ENCODE measurements around the gene CSF3. TPM values are rescaled to one million over a fixed set of nuclear protein-coding genes. Genes with fewer than 3 reads are reported as not detected.

Gene CSF3
- not detected for total RNA-seq
- not detected for polyA plus RNA-seq (2013, experiment 1 of 2)
- polyA plus RNA-seq (2013, experiment 2 of 2) = 0.07 TPM
- 0 to 0.29 (median 0) reads per million in 172 experiments for total RNA-seq

GRCh38 chr17:40015005-40015997 lies at the start of gene CSF3:
Gene CSF3, plus strand, starts transcription at chr17:40015440. Its CDS starts 35 bp downstream, at chr17:40015475.
- ChIA-PET CTCF (interaction anchor here (1.0 kb wide), 1 partner anchor 98 kb away, joined by 6 read pairs; no protein-coding TSS in a partner anchor), POLR2A (interaction anchor here (0.6 to 0.8 kb wide), 2 partner anchors 11 to 285 kb away, joined by 3 read pairs; no protein-coding TSS in a partner anchor)
- peaks cover 17% of the 10 kb centered on the region for H3K36me3 ChIP-seq (ENCODE audit: insufficient read depth, low read length)
- peaks cover 9% of the 10 kb centered on the region for H3K4me1 Mint-ChIP-seq (ENCODE audit: low read depth)
- H3K27ac Mint-ChIP-seq = no peak within 1 kb of the TSS
- no peak within 1 kb of the TSS for H3K27ac ChIP-seq (ENCODE audit: low read depth in 1 of 2, low read length in 2 of 2)
- no peaks in the 10 kb centered on the region for H3K9me3 ChIP-seq (ENCODE audit: control insufficient read depth in 1 of 2, insufficient read depth in 1 of 2, low read length in 2 of 2)
- H3K4me1 ChIP-seq (ENCODE audit: insufficient read depth, low read length) = peaks cover 8% of the 10 kb centered on the region
- H3K4me3 ChIP-seq (ENCODE audit: low read length) = no peak within 1 kb of the TSS
- H3K9me3 Mint-ChIP-seq = no peaks in the 10 kb centered on the region
- TF ChIP-seq, protein P1, sequence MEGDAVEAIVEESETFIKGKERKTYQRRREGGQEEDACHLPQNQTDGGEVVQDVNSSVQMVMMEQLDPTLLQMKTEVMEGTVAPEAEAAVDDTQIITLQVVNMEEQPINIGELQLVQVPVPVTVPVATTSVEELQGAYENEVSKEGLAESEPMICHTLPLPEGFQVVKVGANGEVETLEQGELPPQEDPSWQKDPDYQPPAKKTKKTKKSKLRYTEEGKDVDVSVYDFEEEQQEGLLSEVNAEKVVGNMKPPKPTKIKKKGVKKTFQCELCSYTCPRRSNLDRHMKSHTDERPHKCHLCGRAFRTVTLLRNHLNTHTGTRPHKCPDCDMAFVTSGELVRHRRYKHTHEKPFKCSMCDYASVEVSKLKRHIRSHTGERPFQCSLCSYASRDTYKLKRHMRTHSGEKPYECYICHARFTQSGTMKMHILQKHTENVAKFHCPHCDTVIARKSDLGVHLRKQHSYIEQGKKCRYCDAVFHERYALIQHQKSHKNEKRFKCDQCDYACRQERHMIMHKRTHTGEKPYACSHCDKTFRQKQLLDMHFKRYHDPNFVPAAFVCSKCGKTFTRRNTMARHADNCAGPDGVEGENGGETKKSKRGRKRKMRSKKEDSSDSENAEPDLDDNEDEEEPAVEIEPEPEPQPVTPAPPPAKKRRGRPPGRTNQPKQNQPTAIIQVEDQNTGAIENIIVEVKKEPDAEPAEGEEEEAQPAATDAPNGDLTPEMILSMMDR (IDR thresholded peaks at IDR 0.05) = no peak
- H3K36me3 Mint-ChIP-seq (ENCODE audit: low read depth) = peaks cover 7% of the 10 kb centered on the region
- no peak for ATAC-seq (ENCODE audit: poor library complexity)
- no peaks in the 10 kb centered on the region for H3K27me3 ChIP-seq (ENCODE audit: control insufficient read depth in 1 of 2, insufficient read depth in 2 of 2, low read length in 2 of 2)
- no peaks in the 10 kb centered on the region for H3K27me3 Mint-ChIP-seq
- no peak for DNase-seq
- intact Hi-C loops (cut with DNase I, micrococcal nuclease) = loop anchor here in 1 of 2 experiments (2.0 kb wide), 1 partner anchor 276 kb away; no protein-coding TSS in a partner anchor
- no peak within 1 kb of the TSS for H3K4me3 Mint-ChIP-seq

- DNase-seq = no peak
- H3K9me3 Mint-ChIP-seq = no peaks in the 10 kb centered on the region
- H3K4me1 ChIP-seq (ENCODE audit: insufficient read depth, low read length) = peaks cover 33% of the 10 kb centered on the region
- H3K9me3 ChIP-seq (ENCODE audit: control insufficient read depth in 1 of 2, insufficient read depth in 1 of 2, low read length in 2 of 2) = no peaks in the 10 kb centered on the region
- H3K36me3 ChIP-seq (ENCODE audit: insufficient read depth, low read length) = no peaks in the 10 kb centered on the region
- CTCF ChIA-PET = interaction anchor here (1.8 kb wide), 1 partner anchor 14 kb away, joined by 4 read pairs; the partner anchor contains the start of gene PSMD3
- no peaks in the 10 kb centered on the region for H3K27me3 ChIP-seq (ENCODE audit: control insufficient read depth in 1 of 2, insufficient read depth in 2 of 2, low read length in 2 of 2)
- intact Hi-C loops (cut with DNase I, micrococcal nuclease) = no loop called here
- no peak for ATAC-seq (ENCODE audit: poor library complexity)
- H3K4me1 Mint-ChIP-seq (ENCODE audit: low read depth) = peaks cover 28% of the 10 kb centered on the region
- no peak overlapping the region for H3K27ac Mint-ChIP-seq
- no peak overlapping the region for H3K4me3 Mint-ChIP-seq
- TF ChIP-seq, protein P1 (IDR thresholded peaks at IDR 0.05) = no peak
- no peaks in the 10 kb centered on the region for H3K36me3 Mint-ChIP-seq (ENCODE audit: low read depth)
- POLR2A ChIA-PET = no interaction called here
- no peak overlapping the region for H3K4me3 ChIP-seq (ENCODE audit: low read length)
- no peak overlapping the region for H3K27ac ChIP-seq (ENCODE audit: low read depth in 1 of 2, low read length in 2 of 2)
- peaks cover 24% of the 10 kb centered on the region for H3K27me3 Mint-ChIP-seq
Measured at GRCh38 chr17:39966771-39967170, 48.5 kb upstream of the CSF3 start.

- no peak for DNase-seq
- H3K27me3 Mint-ChIP-seq = peaks cover 34% of the 10 kb centered on the region
- no peak overlapping the region for H3K27ac Mint-ChIP-seq
- no peak overlapping the region for H3K27ac ChIP-seq (ENCODE audit: low read depth in 1 of 2, low read length in 2 of 2)
- no peak overlapping the region for H3K4me3 Mint-ChIP-seq
- intact Hi-C loops (cut with DNase I, micrococcal nuclease) = no loop called here
- TF ChIP-seq, protein P1 (IDR thresholded peaks at IDR 0.05) = no peak
- CTCF ChIA-PET = interaction anchor here (1.3 kb wide), 1 partner anchor 12 kb away, joined by 4 read pairs; the partner anchor contains the start of gene PSMD3
- no peaks in the 10 kb centered on the region for H3K9me3 Mint-ChIP-seq
- peaks cover 14% of the 10 kb centered on the region for H3K4me1 ChIP-seq (ENCODE audit: insufficient read depth, low read length)
- no peak overlapping the region for H3K4me3 ChIP-seq (ENCODE audit: low read length)
- no peaks in the 10 kb centered on the region for H3K27me3 ChIP-seq (ENCODE audit: control insufficient read depth in 1 of 2, insufficient read depth in 2 of 2, low read length in 2 of 2)
- no peaks in the 10 kb centered on the region for H3K9me3 ChIP-seq (ENCODE audit: control insufficient read depth in 1 of 2, insufficient read depth in 1 of 2, low read length in 2 of 2)
- H3K36me3 ChIP-seq (ENCODE audit: insufficient read depth, low read length) = no peaks in the 10 kb centered on the region
- H3K36me3 Mint-ChIP-seq (ENCODE audit: low read depth) = no peaks in the 10 kb centered on the region
- no peak for ATAC-seq (ENCODE audit: poor library complexity)
- peaks cover 12% of the 10 kb centered on the region for H3K4me1 Mint-ChIP-seq (ENCODE audit: low read depth)
- POLR2A ChIA-PET = interaction anchor here (0.5 to 1.8 kb wide), 3 partner anchors 10 to 124 kb away, joined by 3 to 5 read pairs (median 3); partner anchors contain the start of gene PSMD3
Measured at GRCh38 chr17:39968761-39969160, 46.5 kb upstream of the CSF3 start.
